T-helper 2 cell treated with Interferon-gamma antibody and Interleukin-4, amounts not matched to agents 5 μg/mL and 100 μg/mL, for 36 hours (primary cell): ENCODE results near the gene RNF138.
"Not testable (repeated sequence)": the region's sequence is repeated elsewhere in the genome, so short reads cannot be mapped to it uniquely, and the experiment has no call there.

Experiments
- DNase-seq: peaks from one replicate; pipeline ENCODE4 v3.0.0; 2021; ENCODE audit warnings: low spot score
- H3K27ac Mint-ChIP-seq: one replicate; pipeline ENCODE4 v1.8.0; 2021; ENCODE audit warnings: mild to moderate bottlenecking, mixed read lengths
- H3K27me3 Mint-ChIP-seq: one replicate; pipeline ENCODE4 v1.8.0; 2021; ENCODE audit warnings: low read depth, mixed read lengths
- H3K36me3 Mint-ChIP-seq: one replicate; pipeline ENCODE4 v1.8.0; 2021; ENCODE audit warnings: low read depth, mixed read lengths
- H3K4me1 Mint-ChIP-seq: one replicate; pipeline ENCODE4 v1.8.0; 2021; ENCODE audit warnings: low read depth, mixed read lengths
- H3K4me3 Mint-ChIP-seq: one replicate; pipeline ENCODE4 v1.8.0; 2022; ENCODE audit warnings: mild to moderate bottlenecking, moderate library complexity, mixed read lengths
- H3K9me3 Mint-ChIP-seq: one replicate; pipeline ENCODE4 v1.8.0; 2021; ENCODE audit warnings: mixed read lengths

Gene RNF138

DNA sequence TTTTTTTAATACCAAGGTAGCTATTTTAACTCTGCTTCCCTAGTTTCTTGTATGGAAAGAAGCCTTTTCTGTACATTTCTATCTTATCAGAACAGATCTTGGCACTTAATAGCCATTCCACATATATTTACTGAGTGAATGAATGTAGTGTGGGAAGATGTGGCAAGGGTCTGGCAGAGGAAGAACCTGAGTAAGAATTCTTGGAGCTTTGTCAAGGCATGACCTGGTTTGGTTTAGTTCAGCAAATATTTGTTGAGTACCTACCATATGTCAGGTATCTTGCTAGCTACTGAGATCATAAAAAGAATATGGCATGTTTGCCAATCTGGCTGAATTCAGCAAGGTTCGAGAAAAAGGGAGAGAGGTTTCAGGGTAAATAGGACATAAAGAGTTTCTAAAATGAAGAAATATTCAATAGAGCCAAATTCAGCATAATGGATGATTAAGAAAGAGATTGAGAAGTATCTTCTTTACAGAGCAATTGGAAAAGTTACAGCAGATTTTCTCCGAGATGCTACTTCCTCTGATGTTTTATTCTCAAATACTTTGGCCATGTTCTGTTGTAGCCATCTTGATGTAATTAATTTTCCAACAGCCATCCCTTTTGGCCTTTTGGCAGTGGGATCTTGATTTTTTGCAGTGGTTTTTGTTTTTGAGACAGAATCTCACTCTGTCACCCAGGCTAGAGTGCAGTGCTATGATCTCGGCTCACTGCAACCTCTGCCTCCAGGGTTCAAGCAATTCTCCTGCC, 76.5 kb downstream of the RNF138 start:
- Mint-ChIP-seq H3K27ac (no peak overlapping the region), H3K9me3 (no peaks in the 10 kb centered on the region), H3K4me3 (no peak overlapping the region), H3K4me1 (no peaks in the 10 kb centered on the region), H3K27me3 (peaks cover 4% of the 10 kb centered on the region), H3K36me3 (no peaks in the 10 kb centered on the region)
- DNase-seq: no peak

DNA sequence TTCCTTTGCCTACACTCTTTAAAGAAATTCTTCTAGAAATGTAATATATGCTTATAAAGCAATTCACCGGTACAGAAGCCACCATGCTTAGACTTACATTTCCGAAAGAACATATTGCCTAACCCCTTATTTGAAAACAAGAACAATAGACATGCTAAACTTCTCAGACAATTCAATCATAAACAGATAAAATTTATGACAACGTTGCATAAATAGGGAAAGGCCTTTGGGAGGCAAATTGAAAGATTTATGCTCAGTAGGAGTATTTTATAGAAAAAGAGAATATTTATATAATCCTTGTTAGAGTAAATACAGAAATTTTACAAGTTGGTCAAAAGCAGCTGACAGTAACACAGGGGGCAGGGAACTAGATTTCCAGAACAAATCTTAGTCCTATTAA, 82.0 kb downstream of the RNF138 start:
- peaks cover 4% of the 10 kb centered on the region for H3K9me3 Mint-ChIP-seq
- peaks cover 4% of the 10 kb centered on the region for H3K27me3 Mint-ChIP-seq
- no peak for DNase-seq
- no peak overlapping the region for H3K4me3 Mint-ChIP-seq
- H3K4me1 Mint-ChIP-seq: no peaks in the 10 kb centered on the region
- H3K36me3 Mint-ChIP-seq: no peaks in the 10 kb centered on the region
- no peak overlapping the region for H3K27ac Mint-ChIP-seq

DNA sequence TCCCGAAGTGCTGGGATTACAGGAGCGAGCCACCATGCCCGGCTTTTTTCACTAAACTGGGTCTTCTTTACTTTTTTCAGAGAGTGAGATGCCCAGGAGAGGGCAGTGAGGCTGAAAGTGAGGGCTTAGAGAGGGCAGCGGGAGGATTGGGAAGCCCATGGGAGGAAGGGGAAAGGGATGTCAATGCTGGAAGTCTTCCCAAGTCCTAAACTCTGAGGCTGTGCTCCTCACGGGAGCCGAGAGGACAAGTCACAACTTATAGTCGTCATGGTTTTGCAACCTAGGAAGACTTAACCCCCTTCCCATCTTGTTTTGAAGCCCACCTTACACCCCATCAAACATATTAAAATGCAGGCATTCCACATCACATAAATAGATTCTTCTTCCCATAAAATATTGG, 83.0 kb downstream of the RNF138 start:
- Mint-ChIP-seq H3K27ac (no peak overlapping the region), H3K4me3 (no peak overlapping the region), H3K4me1 (no peaks in the 10 kb centered on the region), H3K36me3 (no peaks in the 10 kb centered on the region), H3K9me3 (peaks cover 4% of the 10 kb centered on the region), H3K27me3 (peaks cover 3% of the 10 kb centered on the region)
- DNase-seq: no peak

DNA sequence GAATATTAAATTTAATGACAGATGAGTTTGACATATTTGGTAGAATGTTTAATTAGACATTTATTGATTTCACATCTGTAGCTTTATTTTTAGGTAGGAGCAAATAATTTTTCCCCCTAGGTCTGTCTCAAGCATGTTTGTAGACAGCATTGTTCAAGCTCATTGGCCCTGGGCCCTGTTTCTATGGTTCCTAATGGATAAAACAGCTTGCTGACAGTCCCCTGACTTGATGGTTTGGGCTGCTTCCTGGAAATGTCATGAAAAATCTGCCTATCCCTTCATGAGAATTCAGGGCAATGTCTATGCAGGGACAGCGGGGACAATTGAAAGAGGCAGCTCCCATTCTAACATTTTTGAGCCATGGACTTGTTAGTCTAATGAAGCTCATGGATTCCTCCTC, 83.6 kb downstream of the RNF138 start:
- no peak for DNase-seq
- no peaks in the 10 kb centered on the region for H3K4me1 Mint-ChIP-seq
- H3K36me3 Mint-ChIP-seq: no peaks in the 10 kb centered on the region
- peaks cover 4% of the 10 kb centered on the region for H3K9me3 Mint-ChIP-seq
- H3K27ac Mint-ChIP-seq: no peak overlapping the region
- peaks cover 3% of the 10 kb centered on the region for H3K27me3 Mint-ChIP-seq
- no peak overlapping the region for H3K4me3 Mint-ChIP-seq

DNA sequence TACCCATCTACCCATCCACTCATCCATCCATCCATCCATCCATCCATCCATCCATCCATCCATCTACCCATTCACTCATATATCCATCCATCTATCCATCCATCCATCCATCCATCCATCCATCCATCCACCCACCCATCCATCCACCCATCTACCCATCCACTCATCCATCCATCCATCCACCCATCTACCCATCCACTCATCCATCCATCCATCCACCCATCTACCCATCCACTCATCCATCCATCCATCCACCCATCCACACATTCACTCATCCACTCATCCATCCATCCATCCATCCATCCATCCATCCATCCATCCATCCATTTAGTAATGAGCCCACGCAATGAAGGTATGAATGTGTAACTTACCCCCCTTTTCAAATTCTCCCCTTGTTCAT, 85.1 kb downstream of the RNF138 start:
- not testable (repeated sequence) for H3K36me3 Mint-ChIP-seq

DNA sequence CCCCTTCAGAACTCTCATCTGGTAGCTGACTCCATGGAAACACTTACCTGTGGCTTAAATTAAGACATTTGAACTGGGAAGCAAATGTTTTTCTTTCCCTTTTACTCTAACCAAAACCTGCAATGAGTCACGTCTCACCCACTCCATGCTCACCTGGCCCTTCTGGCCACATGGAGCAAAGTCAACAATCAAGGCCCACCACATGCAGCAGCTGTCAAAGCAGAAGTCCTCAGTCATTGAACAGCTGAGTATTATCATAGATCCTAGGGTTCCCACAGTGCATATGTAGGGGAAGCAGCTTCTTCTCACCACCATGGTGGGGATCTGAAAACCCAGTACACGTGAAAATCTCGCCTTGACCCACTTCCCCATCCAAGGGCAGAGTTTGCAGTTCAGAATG, 85.9 kb downstream of the RNF138 start:
- Mint-ChIP-seq H3K36me3 (no peaks in the 10 kb centered on the region), H3K27me3 (no peaks in the 10 kb centered on the region)

More for the DNA sequence above, 85.1 kb downstream of the RNF138 start:
- H3K4me3 Mint-ChIP-seq, DNase-seq, H3K4me1 Mint-ChIP-seq, H3K27ac Mint-ChIP-seq, H3K27me3 Mint-ChIP-seq, H3K9me3 Mint-ChIP-seq: not testable (repeated sequence)

More for the DNA sequence above, 85.9 kb downstream of the RNF138 start:
- no peak for DNase-seq
- Mint-ChIP-seq H3K4me3 (no peak overlapping the region), H3K9me3 (peaks cover 4% of the 10 kb centered on the region), H3K4me1 (no peaks in the 10 kb centered on the region), H3K27ac (no peak overlapping the region)
